ENCODE data around the gene SOHLH1.

- TF ChIP-seq, protein P1, sequence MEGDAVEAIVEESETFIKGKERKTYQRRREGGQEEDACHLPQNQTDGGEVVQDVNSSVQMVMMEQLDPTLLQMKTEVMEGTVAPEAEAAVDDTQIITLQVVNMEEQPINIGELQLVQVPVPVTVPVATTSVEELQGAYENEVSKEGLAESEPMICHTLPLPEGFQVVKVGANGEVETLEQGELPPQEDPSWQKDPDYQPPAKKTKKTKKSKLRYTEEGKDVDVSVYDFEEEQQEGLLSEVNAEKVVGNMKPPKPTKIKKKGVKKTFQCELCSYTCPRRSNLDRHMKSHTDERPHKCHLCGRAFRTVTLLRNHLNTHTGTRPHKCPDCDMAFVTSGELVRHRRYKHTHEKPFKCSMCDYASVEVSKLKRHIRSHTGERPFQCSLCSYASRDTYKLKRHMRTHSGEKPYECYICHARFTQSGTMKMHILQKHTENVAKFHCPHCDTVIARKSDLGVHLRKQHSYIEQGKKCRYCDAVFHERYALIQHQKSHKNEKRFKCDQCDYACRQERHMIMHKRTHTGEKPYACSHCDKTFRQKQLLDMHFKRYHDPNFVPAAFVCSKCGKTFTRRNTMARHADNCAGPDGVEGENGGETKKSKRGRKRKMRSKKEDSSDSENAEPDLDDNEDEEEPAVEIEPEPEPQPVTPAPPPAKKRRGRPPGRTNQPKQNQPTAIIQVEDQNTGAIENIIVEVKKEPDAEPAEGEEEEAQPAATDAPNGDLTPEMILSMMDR (IDR thresholded peaks at IDR 0.05; ENCODE audit: low read depth, low read length): no peak
- TF ChIP-seq EZH2phosphoT487 (IDR thresholded peaks at IDR 0.05; ENCODE audit: low read depth): no peak
These were observed 2.8 kb downstream of the SOHLH1 start for GRCh38 chr9:135696446-135696845.
